ENCODE measurements around the gene SNW1.
"Not testable (repeated sequence)": the region's sequence is repeated elsewhere in the genome, so short reads cannot be mapped to it uniquely, and the experiment has no call there.

The SNW1 gene

DNA sequence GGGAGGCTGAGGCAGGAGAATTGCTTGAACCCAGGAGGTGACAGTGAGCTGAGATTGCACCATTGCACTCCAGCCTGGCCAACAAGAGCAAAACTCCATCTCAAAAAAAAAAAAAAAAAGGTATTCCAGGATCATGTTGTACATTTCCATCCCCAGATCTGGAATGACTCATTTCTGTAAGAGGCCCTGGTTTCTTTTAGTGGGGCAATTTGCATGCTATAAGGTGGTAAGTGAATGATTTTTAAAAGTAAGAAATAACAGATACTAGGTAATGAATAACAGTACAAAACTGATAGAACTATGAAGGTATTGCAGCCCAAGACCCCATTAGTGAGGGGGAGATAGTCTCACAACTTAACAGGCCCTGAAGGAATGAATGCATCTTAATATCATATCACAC lies 21.2 kb upstream of the SNW1 start:
- TF ChIP-seq, protein P1, sequence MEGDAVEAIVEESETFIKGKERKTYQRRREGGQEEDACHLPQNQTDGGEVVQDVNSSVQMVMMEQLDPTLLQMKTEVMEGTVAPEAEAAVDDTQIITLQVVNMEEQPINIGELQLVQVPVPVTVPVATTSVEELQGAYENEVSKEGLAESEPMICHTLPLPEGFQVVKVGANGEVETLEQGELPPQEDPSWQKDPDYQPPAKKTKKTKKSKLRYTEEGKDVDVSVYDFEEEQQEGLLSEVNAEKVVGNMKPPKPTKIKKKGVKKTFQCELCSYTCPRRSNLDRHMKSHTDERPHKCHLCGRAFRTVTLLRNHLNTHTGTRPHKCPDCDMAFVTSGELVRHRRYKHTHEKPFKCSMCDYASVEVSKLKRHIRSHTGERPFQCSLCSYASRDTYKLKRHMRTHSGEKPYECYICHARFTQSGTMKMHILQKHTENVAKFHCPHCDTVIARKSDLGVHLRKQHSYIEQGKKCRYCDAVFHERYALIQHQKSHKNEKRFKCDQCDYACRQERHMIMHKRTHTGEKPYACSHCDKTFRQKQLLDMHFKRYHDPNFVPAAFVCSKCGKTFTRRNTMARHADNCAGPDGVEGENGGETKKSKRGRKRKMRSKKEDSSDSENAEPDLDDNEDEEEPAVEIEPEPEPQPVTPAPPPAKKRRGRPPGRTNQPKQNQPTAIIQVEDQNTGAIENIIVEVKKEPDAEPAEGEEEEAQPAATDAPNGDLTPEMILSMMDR (IDR thresholded peaks at IDR 0.05; ENCODE audit: control insufficient read depth, insufficient read depth, low read depth, low read length, missing control alignments), result no peak
- no peak overlapping the region for H3K4me3 ChIP-seq (ENCODE audit: control insufficient read depth, low read depth, low read length)
- no peak for DNase-seq (ENCODE audit: low read depth)

DNA sequence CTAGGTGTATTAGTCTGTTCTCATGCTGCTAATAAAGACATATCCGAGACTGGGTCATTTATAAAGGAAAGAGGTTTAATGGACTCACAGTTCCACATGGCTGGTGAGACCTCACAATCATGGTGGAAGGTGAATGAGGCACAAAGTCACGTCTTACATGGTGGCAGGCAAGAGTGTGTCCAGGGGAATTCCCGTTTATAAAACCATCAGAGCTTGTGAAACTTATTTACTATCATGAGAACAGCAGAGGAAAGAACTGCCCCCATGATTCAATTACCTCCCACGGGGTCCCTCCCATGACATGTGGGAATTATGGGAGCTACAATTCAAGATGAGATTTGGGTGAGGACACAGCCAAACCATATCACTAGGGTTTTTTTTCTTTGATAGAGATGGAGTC lies 13.0 kb upstream of the SNW1 start:
- DNase-seq (ENCODE audit: low read depth); H3K4me3 ChIP-seq (ENCODE audit: control insufficient read depth, low read depth, low read length): not testable (repeated sequence)

DNA sequence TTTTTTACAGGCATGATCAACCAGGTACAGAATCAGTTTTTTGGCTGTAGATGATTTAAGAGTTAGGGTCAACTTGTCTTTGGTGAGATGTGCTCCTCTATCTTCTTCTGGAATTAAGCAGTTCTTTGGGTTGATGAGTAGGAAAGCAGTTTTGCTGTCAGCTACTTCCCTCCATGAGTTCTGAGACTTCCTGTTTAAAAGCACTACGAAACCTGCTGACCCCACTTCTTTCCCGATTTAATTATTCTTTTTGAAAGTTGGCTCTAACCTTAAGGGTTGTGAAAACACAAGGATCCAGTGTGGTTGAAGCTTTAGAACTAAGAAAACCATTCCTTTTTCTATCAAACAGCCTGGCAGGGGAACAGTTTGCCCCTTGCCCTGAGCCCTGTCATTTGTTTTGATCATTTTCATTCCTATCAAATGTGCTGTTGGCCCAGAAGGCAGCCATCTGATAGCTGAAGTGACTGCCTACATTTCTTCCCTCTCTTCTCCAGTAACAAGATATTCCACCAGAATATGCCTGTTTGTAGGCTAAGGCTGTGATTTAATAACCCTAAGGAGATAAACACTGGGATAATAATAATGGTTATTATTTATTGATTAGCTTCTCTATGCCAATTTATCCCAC lies 7.6 kb upstream of the SNW1 start:
- not testable (repeated sequence) for H3K4me3 ChIP-seq (ENCODE audit: control insufficient read depth, low read depth, low read length); DNase-seq (ENCODE audit: low read depth)

DNA sequence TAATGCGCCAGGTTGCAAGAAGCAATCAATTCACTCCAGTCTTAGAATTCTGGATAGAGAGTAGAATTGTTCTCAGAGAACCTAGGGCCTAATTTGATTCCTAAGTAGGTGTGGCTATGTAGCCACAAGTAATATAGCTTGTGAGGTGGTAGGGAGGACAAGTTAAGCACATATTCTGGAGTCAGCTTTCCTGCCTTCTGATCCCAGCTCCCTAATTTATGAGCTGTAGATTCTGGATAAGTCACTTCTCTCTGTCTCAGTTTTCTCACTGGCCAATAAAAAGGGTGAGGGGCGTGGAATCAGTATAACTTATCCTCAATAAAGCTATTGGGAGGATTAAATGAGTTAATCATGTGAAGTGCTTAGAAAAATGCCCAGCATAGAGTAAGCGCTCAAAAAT lies 3.0 kb upstream of the SNW1 start:
- DNase-seq (ENCODE audit: low read depth), result no peak
- no peak overlapping the region for H3K4me3 ChIP-seq (ENCODE audit: control insufficient read depth, low read depth, low read length)
- TF ChIP-seq, protein P1 (IDR thresholded peaks at IDR 0.05; ENCODE audit: control insufficient read depth, insufficient read depth, low read depth, low read length, missing control alignments), result no peak

DNA sequence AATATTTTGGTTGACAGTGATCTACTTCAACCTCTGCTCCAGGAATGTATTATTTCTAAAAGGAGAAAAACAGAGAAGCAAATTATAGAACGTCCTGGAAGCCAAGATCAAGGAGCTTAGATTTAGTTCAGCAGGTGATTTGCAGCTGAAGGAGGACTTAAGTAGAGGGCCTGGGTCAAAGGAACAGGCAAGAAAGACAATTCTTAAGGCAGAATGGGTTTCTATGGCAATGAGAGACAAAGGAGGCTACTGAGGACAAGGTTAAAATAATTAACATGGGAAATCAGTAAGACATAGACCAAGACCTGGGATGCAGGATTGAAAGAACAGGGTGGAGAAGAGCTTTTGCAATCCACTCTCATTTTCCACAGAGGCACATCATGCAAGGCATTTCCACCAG lies 2.4 kb upstream of the SNW1 start:
- no peak overlapping the region for H3K4me3 ChIP-seq (ENCODE audit: control insufficient read depth, low read depth, low read length)
- no peak for DNase-seq (ENCODE audit: low read depth)
- TF ChIP-seq, protein P1 (IDR thresholded peaks at IDR 0.05; ENCODE audit: control insufficient read depth, insufficient read depth, low read depth, low read length, missing control alignments), result no peak

DNA sequence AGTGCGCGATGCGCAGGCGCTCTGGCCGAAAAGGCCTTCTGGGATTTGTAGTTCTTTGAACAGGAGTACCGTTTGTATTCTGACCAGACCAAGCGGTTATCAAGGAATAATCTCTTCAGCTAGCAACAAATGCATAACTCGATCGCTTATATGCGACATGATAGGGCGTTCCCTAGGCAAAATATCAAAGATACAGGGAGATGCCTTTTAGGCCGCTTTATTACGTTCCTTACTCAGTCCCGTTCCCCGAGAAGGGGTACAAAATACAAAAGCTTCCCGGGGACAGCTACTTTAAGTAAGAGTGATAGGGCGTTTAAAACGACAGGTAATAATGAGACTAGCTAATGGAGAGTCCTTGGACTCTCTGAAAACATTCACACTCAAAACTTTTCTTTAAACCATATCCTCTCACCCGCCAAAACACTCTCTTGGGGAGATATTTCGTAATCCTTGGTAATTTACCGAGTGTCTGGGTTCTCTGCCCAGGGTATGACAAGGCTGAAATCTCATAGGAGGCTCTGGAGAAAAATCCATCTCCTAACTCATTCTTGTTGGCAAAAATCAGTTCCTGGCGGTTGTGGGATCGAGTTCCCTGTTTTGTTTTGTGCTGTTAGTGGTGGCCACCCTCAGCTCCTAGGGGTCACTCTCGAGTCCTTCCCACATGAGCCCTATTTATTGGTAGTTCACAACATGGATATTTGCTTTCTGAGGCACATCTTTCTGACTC lies 412 bp upstream of the SNW1 start:
- H3K4me3 ChIP-seq (ENCODE audit: control insufficient read depth, low read depth, low read length), result peak overlapping the region; percentile 71
- peak; percentile 75 for DNase-seq (ENCODE audit: low read depth)
- TF ChIP-seq, protein P1 (IDR thresholded peaks at IDR 0.05; ENCODE audit: control insufficient read depth, insufficient read depth, low read depth, low read length, missing control alignments), result peak; percentile 31

DNA sequence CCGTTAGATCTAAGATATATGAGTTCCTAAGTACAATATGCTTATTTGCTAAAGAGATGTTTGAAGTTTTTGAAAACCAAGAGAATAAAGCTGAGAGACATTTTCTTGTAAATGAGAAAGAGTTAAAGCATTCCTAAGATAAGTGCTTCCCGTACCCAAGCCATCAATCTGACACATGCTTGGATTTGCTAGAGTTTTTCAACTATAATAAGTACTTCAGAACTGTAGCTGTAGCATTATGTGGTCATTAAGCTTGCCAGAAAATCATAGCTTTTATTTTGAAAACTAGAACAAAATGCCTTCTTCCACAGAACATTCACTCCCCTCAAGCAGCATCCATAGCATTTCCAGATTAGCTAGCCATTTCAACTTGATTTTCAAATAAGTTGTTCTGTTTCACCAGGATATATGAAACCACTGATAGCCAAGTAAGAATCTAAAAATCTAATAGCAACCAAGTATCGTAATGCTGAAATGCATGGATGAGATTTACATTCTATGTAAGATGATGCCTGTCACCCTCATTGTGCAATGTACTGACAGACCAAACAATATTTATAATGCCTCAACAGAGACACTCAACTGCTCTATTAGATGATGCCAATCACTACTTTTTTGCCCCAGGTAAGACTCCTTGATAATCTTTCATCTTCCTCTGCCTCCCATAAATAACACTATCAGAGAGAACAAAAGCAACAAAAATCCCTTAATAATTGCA lies 8.0 kb downstream of the SNW1 start:
- TF ChIP-seq, protein P1 (IDR thresholded peaks at IDR 0.05; ENCODE audit: control insufficient read depth, insufficient read depth, low read depth, low read length, missing control alignments), result no peak
- DNase-seq (ENCODE audit: low read depth), result no peak
- H3K4me3 ChIP-seq (ENCODE audit: control insufficient read depth, low read depth, low read length), result no peak overlapping the region

Measured in AG09309 (cell line).